ENCODE results near the gene DPF3.
A peak's percentile ranks its signal among the peaks of the same experiment; 100 is the strongest.

Gene DPF3

GRCh38 chr14:72673179-72673578 is 220.7 kb downstream of the DPF3 start:
- DNase-seq, result no peak

GRCh38 chr14:72666610-72667009 is 227.3 kb downstream of the DPF3 start:
- no peak for DNase-seq

GRCh38 chr14:72665259-72665658 is 228.6 kb downstream of the DPF3 start:
- no peak for DNase-seq

GRCh38 chr14:72664651-72665050 is 229.2 kb downstream of the DPF3 start:
- no peak for DNase-seq

- no peak for DNase-seq
These were observed 229.8 kb downstream of the DPF3 start for GRCh38 chr14:72663956-72664650.

GRCh38 chr14:72663076-72663487 is 230.8 kb downstream of the DPF3 start:
- DNase-seq, result no peak

- DNase-seq, result no peak
These were observed 231.7 kb downstream of the DPF3 start for GRCh38 chr14:72662214-72662613.

GRCh38 chr14:72657214-72657921 is 236.5 kb downstream of the DPF3 start:
- no peak for DNase-seq

GRCh38 chr14:72653026-72653425 is 240.9 kb downstream of the DPF3 start:
- DNase-seq, result no peak

GRCh38 chr14:72652179-72652578 is 241.7 kb downstream of the DPF3 start:
- no peak for DNase-seq

GRCh38 chr14:72651714-72652113 is 242.2 kb downstream of the DPF3 start:
- no peak for DNase-seq

GRCh38 chr14:72651081-72651480 is 242.8 kb downstream of the DPF3 start:
- no peak for DNase-seq

GRCh38 chr14:72649603-72650227 is 244.2 kb downstream of the DPF3 start:
- no peak for DNase-seq

- no peak for DNase-seq
These were observed 246.1 kb downstream of the DPF3 start for GRCh38 chr14:72647782-72648181.

GRCh38 chr14:72646861-72647528 is 246.9 kb downstream of the DPF3 start:
- DNase-seq, result no peak

GRCh38 chr14:72645706-72646105 is 248.2 kb downstream of the DPF3 start:
- DNase-seq, result no peak

GRCh38 chr14:72644758-72645489 is 249.0 kb downstream of the DPF3 start:
- no peak for DNase-seq

GRCh38 chr14:72644038-72644437 is 249.9 kb downstream of the DPF3 start:
- DNase-seq, result no peak

GRCh38 chr14:72643317-72643801 is 250.5 kb downstream of the DPF3 start:
- peak; percentile 76 to 95 for DNase-seq

- DNase-seq, result peak; percentile 24 to 65
These were observed 252.9 kb downstream of the DPF3 start for GRCh38 chr14:72640911-72641485.

- DNase-seq, result peak; percentile 16 to 55
These were observed 255.9 kb downstream of the DPF3 start for GRCh38 chr14:72638021-72638420.

- no peak for DNase-seq
These were observed 257.0 kb downstream of the DPF3 start for GRCh38 chr14:72636871-72637270.

Data from inflammatory macrophage treated with lipopolysaccharide for 1 hour (primary cell).